Neutrophil (primary cell): Measurements from ENCODE around the gene PRRC1.

Source experiments
- H3K27ac ChIP-seq: fragments of 200-600 bp; sonication (generic); 2 replicates; pipeline ENCODE4 v1.5.1; 2016; ENCODE audit warnings: mild to moderate bottlenecking, moderate library complexity
- H3K27me3 ChIP-seq: fragments of 200-600 bp; sonication (generic); 2 replicates; pipeline ENCODE4 v1.6.0; 2016; ENCODE audit warnings: mild to moderate bottlenecking
- H3K36me3 ChIP-seq: fragments of 200-600 bp; sonication (generic); 2 replicates; pipeline ENCODE4 v1.5.1; 2017
- H3K4me1 ChIP-seq, 2 experiments: fragments of 200-600 bp in 1 of 2; sonication (generic) in 1 of 2; 1 replicate in 1 of 2; 2 replicates in 1 of 2; pipeline versions ENCODE4 v1.5.1 to v1.6.1; 2013 to 2016; ENCODE audit warnings: low read depth in 1 of 2, low read length in 1 of 2, mild to moderate bottlenecking in 1 of 2, moderate library complexity in 1 of 2; ENCODE audit not compliant: control insufficient read depth in 1 of 2, insufficient read depth in 1 of 2
- H3K4me3 ChIP-seq, 2 experiments: fragments of 200-600 bp in 1 of 2; sonication (generic) in 1 of 2; 1 replicate in 1 of 2; 2 replicates in 1 of 2; pipeline ENCODE4 v1.5.1; 2013 to 2016; ENCODE audit warnings: low read depth in 1 of 2, low read length in 1 of 2, mild to moderate bottlenecking in 1 of 2, moderate library complexity in 1 of 2
- H3K9me3 ChIP-seq: fragments of 200-600 bp; sonication (generic); 2 replicates; pipeline ENCODE4 v1.5.1; 2016
- TF ChIP-seq, protein P1 (sequence below): fragments of 200-600 bp; sonication (generic); IDR thresholded peaks from 2 replicates; pipeline ENCODE4 v1.5.1; 2016; ENCODE audit warnings: antibody characterized with exemption

The PRRC1 gene

GRCh38 chr5:127572930-127573329 lies 55.5 kb downstream of the PRRC1 start:
- no peaks in the 10 kb centered on the region for H3K9me3 ChIP-seq
- no peak overlapping the region for H3K27ac ChIP-seq
- H3K36me3 ChIP-seq: no peaks in the 10 kb centered on the region
- TF ChIP-seq, protein P1, sequence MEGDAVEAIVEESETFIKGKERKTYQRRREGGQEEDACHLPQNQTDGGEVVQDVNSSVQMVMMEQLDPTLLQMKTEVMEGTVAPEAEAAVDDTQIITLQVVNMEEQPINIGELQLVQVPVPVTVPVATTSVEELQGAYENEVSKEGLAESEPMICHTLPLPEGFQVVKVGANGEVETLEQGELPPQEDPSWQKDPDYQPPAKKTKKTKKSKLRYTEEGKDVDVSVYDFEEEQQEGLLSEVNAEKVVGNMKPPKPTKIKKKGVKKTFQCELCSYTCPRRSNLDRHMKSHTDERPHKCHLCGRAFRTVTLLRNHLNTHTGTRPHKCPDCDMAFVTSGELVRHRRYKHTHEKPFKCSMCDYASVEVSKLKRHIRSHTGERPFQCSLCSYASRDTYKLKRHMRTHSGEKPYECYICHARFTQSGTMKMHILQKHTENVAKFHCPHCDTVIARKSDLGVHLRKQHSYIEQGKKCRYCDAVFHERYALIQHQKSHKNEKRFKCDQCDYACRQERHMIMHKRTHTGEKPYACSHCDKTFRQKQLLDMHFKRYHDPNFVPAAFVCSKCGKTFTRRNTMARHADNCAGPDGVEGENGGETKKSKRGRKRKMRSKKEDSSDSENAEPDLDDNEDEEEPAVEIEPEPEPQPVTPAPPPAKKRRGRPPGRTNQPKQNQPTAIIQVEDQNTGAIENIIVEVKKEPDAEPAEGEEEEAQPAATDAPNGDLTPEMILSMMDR: no peak
- no peaks in the 10 kb centered on the region for H3K27me3 ChIP-seq
- H3K4me3 ChIP-seq: no peak overlapping the region
- peaks cover 6 to 11% of the 10 kb centered on the region in 2 experiments for H3K4me1 ChIP-seq

DNA sequence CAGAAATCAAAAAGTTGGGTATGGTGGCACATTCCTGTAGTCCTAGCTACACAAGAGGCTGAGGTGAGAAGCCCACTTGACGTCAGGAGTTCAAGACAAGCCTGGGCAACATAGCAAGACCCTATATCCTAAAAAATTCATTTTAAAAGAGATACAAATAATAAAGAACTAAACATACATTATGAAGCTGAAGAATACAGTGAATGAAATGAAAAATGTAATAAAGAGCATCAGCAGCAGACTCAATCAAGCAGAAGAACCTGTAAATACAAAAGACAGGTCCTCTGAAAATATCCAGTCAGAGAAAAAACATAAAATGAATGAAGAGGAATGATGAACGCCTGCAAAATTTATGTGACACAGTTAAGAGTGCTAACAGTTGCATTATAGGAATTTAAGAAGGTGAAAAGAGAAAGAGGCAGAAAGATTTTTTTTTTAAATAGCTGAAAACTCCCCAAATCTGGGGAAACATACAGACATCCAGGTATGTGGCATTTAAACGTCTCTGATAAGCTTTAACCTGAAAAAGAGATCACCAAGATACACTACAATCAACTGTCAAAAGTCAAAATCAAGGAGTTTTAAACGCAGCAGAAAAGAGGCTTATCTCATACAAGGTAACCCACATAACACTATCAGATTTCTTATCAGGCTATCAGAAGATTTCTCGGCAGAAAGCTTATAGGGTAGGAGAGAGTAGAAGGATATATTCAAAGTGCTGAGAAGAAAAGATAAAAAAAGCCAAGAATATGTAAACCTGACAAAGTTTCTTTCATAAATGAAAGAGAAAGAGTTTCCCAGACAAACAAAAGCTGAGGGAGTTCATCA lies 57.6 kb downstream of the PRRC1 start:
- Histone ChIP-seq H3K27me3 (no peaks in the 10 kb centered on the region), H3K27ac (no peak overlapping the region), H3K9me3 (no peaks in the 10 kb centered on the region), H3K4me3 (no peak overlapping the region), H3K4me1 (peaks cover 0 to 7% of the 10 kb centered on the region in 2 experiments), H3K36me3 (no peaks in the 10 kb centered on the region)
- TF ChIP-seq, protein P1: no peak

- Histone ChIP-seq H3K9me3 (no peaks in the 10 kb centered on the region), H3K4me3 (no peak overlapping the region), H3K36me3 (no peaks in the 10 kb centered on the region), H3K27me3 (no peaks in the 10 kb centered on the region), H3K27ac (no peak overlapping the region), H3K4me1 (no peaks in the 10 kb centered on the region)
- TF ChIP-seq, protein P1: no peak
These were observed 60.0 kb downstream of the PRRC1 start for GRCh38 chr5:127577458-127577857.

DNA sequence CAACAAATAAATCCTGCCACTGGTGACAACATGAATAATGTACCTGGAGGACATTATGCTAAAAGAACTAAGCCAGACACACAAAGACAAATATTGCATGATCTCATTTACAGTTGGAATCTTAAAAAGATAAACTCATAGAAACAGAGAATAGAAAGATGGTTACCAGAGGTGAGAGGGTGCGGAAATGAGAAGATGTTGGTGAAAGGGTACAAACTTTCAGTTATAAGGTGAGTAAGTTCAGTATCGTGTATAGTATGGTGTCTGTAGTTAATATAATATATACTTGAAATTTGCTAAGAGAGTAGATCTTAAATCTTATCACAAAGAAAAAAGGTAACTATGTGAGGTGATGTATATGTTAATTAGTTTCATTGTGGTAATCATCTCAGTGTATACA lies 63.3 kb downstream of the PRRC1 start:
- no peak overlapping the region for H3K4me3 ChIP-seq
- H3K27ac ChIP-seq: no peak overlapping the region
- no peaks in the 10 kb centered on the region for H3K36me3 ChIP-seq
- H3K4me1 ChIP-seq: no peaks in the 10 kb centered on the region
- no peaks in the 10 kb centered on the region for H3K27me3 ChIP-seq
- no peaks in the 10 kb centered on the region for H3K9me3 ChIP-seq
- TF ChIP-seq, protein P1: no peak

DNA sequence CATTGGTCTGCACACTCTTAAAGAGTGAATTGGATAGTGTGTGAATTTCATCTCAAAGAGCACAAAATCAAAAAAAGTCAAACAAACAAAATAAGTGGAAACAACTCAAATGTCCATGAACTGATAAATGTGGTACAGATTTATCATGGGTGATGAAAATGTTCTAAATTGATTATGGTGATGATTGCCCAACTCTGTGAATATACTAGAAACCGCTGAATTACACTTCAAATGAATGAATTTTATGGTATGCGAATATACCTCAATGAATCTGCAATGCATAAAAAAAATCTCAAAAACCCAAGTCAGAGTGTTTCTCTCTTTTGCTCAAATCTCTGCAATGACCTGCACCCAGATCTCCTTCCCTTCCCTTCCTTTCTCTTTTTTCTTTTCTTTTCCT lies 64.0 kb downstream of the PRRC1 start:
- Histone ChIP-seq H3K9me3 (no peaks in the 10 kb centered on the region), H3K4me1 (no peaks in the 10 kb centered on the region), H3K27ac (no peak overlapping the region), H3K36me3 (no peaks in the 10 kb centered on the region), H3K27me3 (no peaks in the 10 kb centered on the region), H3K4me3 (no peak overlapping the region)
- TF ChIP-seq, protein P1: no peak
